K562 (cell line): ENCODE results near the gene TCFL5.

Source experiments
- BACH1 ChIP-seq: fragments of 200-800 bp; sonication (Bioruptor generic); IDR thresholded peaks from 2 replicates; pipeline ENCODE4 v1.6.1; 2016; ENCODE audit warnings: missing genetic modification characterization, missing compliant biosample characterization
- HDAC1 ChIP-seq, 2 experiments: fragments of 450-650 bp; IDR thresholded peaks; 2 replicates each; pipeline ENCODE4 v1.6.1; 2016 to 2017; ENCODE audit warnings: inconsistent platforms in 1 of 2, mild to moderate bottlenecking in 1 of 2, moderate library complexity in 1 of 2
- MXI1 ChIP-seq: IDR thresholded peaks from 2 replicates; pipeline ENCODE4 v1.6.1; 2011; ENCODE audit warnings: low read depth, mild to moderate bottlenecking, improper control_type of control experiment, low read length
- NFYB ChIP-seq: IDR thresholded peaks from 2 replicates; pipeline ENCODE4 v1.6.1; 2011; ENCODE audit warnings: mild to moderate bottlenecking, moderate library complexity; ENCODE audit not compliant: insufficient read length; ENCODE audit errors: extremely low read depth
- POLR2AphosphoS5 ChIP-seq: IDR thresholded peaks from 2 replicates; pipeline ENCODE4 v1.6.1; 2011; ENCODE audit warnings: mild to moderate bottlenecking, low read depth, low read length, moderate library complexity; ENCODE audit not compliant: control insufficient read depth, insufficient read depth
- TCF3 ChIP-seq: sonication (generic); formaldehyde crosslinking; IDR thresholded peaks from 2 replicates; pipeline ENCODE4 v1.4.0; 2020; ENCODE audit warnings: mild to moderate bottlenecking, missing genetic modification reagents
- ZNF3 ChIP-seq: fragments of 250-450 bp; sonication (Bioruptor Pico); IDR thresholded peaks from 2 replicates; pipeline ENCODE4 v1.5.0; 2021; ENCODE audit warnings: mild to moderate bottlenecking, moderate library complexity

GRCh38 chr20:62799873-62800272 is 61.7 kb downstream of the TCFL5 start:
- TF ChIP-seq ZNF3 (CRISPR knock-in tag) (no peak), NFYB (no peak), TCF3 (CRISPR knock-in tag) (no peak), POLR2AphosphoS5 (no peak), MXI1 (no peak), HDAC1 (IDR thresholded peaks at IDR 0.05) (no peak), BACH1 (no peak)
